ENCODE results near the gene DDX24. TPM values are rescaled to one million over a fixed set of nuclear protein-coding genes. Genes with fewer than 3 reads are reported as not detected.

Gene DDX24
- total RNA-seq, 2 experiments from 2014 or later = 81.5 to 172 TPM

DNA sequence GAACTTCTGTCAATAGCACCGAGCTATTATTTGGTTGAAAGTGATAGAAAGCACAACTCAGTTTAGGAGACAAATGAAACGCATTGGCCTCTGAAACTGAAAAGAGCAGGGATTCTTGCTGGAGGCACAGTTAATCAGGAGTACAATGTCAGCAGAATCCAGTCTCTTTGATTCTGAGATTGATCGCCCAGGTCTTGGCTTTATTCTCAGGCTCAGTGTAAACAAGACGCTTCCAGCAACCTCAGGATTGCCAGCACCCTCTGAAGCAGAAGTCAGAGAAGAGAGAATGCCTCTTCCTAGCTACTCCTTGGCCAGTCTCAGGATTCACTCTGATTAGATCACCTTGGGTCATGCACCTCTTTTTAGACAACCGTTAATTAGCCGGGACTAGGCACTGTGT, 66.6 kb downstream of the DDX24 start:
- H2AFZ ChIP-seq (ENCODE audit: low read length) = no peak overlapping the region
- H3K79me2 ChIP-seq (ENCODE audit: insufficient read depth, low read depth, low read length) = no peaks in the 10 kb centered on the region
- POLR2A ChIA-PET = no interaction called here
- H3K36me3 ChIP-seq (ENCODE audit: insufficient read depth, low read length) = no peaks in the 10 kb centered on the region
- CTCF ChIA-PET (ENCODE audit: unreplicated experiment) = no interaction called here
- intact Hi-C loops (cut with micrococcal nuclease; ENCODE audit: unreplicated experiment) = no loop called here
- no peak overlapping the region for H3K27ac ChIP-seq (ENCODE audit: low read depth, low read length, poor library complexity, severe bottlenecking)
- no peaks in the 10 kb centered on the region for H3K9me2 ChIP-seq (ENCODE audit: insufficient read depth, low read length)
- no peak for DNase-seq (ENCODE audit: low spot score)
- no TSS peak for BruUV-seq (replicated peaks)
- peaks cover 13% of the 10 kb centered on the region for H3K4me1 ChIP-seq (ENCODE audit: insufficient read depth, low read length, poor library complexity, severe bottlenecking)
- H3K9me3 ChIP-seq (ENCODE audit: low read length) = no peaks in the 10 kb centered on the region
- TF ChIP-seq, protein P1, sequence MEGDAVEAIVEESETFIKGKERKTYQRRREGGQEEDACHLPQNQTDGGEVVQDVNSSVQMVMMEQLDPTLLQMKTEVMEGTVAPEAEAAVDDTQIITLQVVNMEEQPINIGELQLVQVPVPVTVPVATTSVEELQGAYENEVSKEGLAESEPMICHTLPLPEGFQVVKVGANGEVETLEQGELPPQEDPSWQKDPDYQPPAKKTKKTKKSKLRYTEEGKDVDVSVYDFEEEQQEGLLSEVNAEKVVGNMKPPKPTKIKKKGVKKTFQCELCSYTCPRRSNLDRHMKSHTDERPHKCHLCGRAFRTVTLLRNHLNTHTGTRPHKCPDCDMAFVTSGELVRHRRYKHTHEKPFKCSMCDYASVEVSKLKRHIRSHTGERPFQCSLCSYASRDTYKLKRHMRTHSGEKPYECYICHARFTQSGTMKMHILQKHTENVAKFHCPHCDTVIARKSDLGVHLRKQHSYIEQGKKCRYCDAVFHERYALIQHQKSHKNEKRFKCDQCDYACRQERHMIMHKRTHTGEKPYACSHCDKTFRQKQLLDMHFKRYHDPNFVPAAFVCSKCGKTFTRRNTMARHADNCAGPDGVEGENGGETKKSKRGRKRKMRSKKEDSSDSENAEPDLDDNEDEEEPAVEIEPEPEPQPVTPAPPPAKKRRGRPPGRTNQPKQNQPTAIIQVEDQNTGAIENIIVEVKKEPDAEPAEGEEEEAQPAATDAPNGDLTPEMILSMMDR (conservative IDR thresholded peaks at IDR 0.05; ENCODE audit: low read length) = no peak
- no peak for TF ChIP-seq EZH2phosphoT487 (IDR thresholded peaks at IDR 0.05; ENCODE audit: borderline replicate concordance, low read depth, low read length)
- H3K4me3 ChIP-seq (ENCODE audit: low read depth, low read length, poor library complexity, severe bottlenecking) = no peak overlapping the region
- H4K20me1 ChIP-seq (ENCODE audit: insufficient read depth, low read length) = no peaks in the 10 kb centered on the region
- H3K4me2 ChIP-seq (ENCODE audit: low read length) = no peak overlapping the region

GRCh38 chr14:94011795-94012194, 69.2 kb downstream of the DDX24 start:
- H3K79me2 ChIP-seq (ENCODE audit: insufficient read depth, low read depth, low read length) = no peaks in the 10 kb centered on the region
- ChIA-PET CTCF (ENCODE audit: unreplicated experiment) (interaction anchor here (0.8 to 1.5 kb wide), 2 partner anchors 12 to 76 kb away, joined by 3 to 7 read pairs; no protein-coding TSS in a partner anchor), POLR2A (interaction anchor here (0.6 to 1.3 kb wide), 3 partner anchors 65 to 163 kb away, joined by 3 to 5 read pairs (median 3); no protein-coding TSS in a partner anchor)
- no peaks in the 10 kb centered on the region for H3K9me3 ChIP-seq (ENCODE audit: low read length)
- peak overlapping the region; percentile 4 for H3K4me3 ChIP-seq (ENCODE audit: low read depth, low read length, poor library complexity, severe bottlenecking)
- no peaks in the 10 kb centered on the region for H3K36me3 ChIP-seq (ENCODE audit: insufficient read depth, low read length)
- H3K4me2 ChIP-seq (ENCODE audit: low read length) = peak overlapping the region; percentile 26
- H3K9me2 ChIP-seq (ENCODE audit: insufficient read depth, low read length) = no peaks in the 10 kb centered on the region
- peaks cover 13% of the 10 kb centered on the region for H3K4me1 ChIP-seq (ENCODE audit: insufficient read depth, low read length, poor library complexity, severe bottlenecking)
- no peaks in the 10 kb centered on the region for H4K20me1 ChIP-seq (ENCODE audit: insufficient read depth, low read length)
- intact Hi-C loops (cut with micrococcal nuclease; ENCODE audit: unreplicated experiment) = no loop called here
- no peak overlapping the region for H2AFZ ChIP-seq (ENCODE audit: low read length)
- no TSS peak for BruUV-seq (replicated peaks)
- DNase-seq (ENCODE audit: low spot score) = peak; percentile 18
- no peak overlapping the region for H3K27ac ChIP-seq (ENCODE audit: low read depth, low read length, poor library complexity, severe bottlenecking)
- no peak for TF ChIP-seq EZH2phosphoT487 (IDR thresholded peaks at IDR 0.05; ENCODE audit: borderline replicate concordance, low read depth, low read length)
- TF ChIP-seq, protein P1 (conservative IDR thresholded peaks at IDR 0.05; ENCODE audit: low read length) = no peak

DNA sequence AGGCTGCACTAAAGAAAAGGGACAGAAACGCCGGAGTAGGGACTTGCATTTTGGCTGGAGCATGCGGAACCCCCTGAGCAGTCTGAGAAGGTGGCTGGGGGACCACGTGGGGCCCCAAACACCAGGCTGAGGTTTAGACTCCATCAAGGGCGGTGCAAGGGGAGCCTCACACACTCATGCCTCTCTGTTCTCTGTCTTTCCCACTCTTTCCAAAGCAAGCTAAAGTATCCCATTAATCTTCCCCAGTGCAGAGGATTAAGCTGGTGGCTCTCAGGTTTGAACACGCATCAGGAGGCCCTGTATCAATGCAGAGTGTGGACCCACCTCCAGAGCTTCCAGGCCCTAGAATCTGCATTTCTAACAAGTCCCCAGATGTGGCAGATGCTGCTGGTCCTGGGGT, 70.4 kb downstream of the DDX24 start:
- Histone ChIP-seq H3K4me2 (ENCODE audit: low read length) (no peak overlapping the region), H2AFZ (ENCODE audit: low read length) (no peak overlapping the region), H3K27ac (ENCODE audit: low read depth, low read length, poor library complexity, severe bottlenecking) (no peak overlapping the region), H3K36me3 (ENCODE audit: insufficient read depth, low read length) (no peaks in the 10 kb centered on the region), H3K79me2 (ENCODE audit: insufficient read depth, low read depth, low read length) (no peaks in the 10 kb centered on the region), H4K20me1 (ENCODE audit: insufficient read depth, low read length) (no peaks in the 10 kb centered on the region), H3K9me3 (ENCODE audit: low read length) (no peaks in the 10 kb centered on the region), H3K4me3 (ENCODE audit: low read depth, low read length, poor library complexity, severe bottlenecking) (no peak overlapping the region), H3K9me2 (ENCODE audit: insufficient read depth, low read length) (no peaks in the 10 kb centered on the region), H3K4me1 (ENCODE audit: insufficient read depth, low read length, poor library complexity, severe bottlenecking) (peaks cover 13% of the 10 kb centered on the region)
- BruUV-seq (replicated peaks) = no TSS peak
- ChIA-PET POLR2A (interaction anchor here (1.3 kb wide), 1 partner anchor 64 kb away, joined by 5 read pairs; no protein-coding TSS in a partner anchor), CTCF (ENCODE audit: unreplicated experiment) (interaction anchor here (1.5 kb wide), 1 partner anchor 11 kb away, joined by 3 read pairs; no protein-coding TSS in a partner anchor)
- TF ChIP-seq, protein P1 (conservative IDR thresholded peaks at IDR 0.05; ENCODE audit: low read length) = no peak
- TF ChIP-seq EZH2phosphoT487 (IDR thresholded peaks at IDR 0.05; ENCODE audit: borderline replicate concordance, low read depth, low read length) = no peak
- no peak for DNase-seq (ENCODE audit: low spot score)
- intact Hi-C loops (cut with micrococcal nuclease; ENCODE audit: unreplicated experiment) = no loop called here

Measured in OCI-LY7 (cell line).